Adrenal gland (tissue), 5 donors: ENCODE measurements around the gene FLNA.

Experiments used
- POLR2A ChIP-seq, 2 donors: fragments of 450-650 bp; IDR thresholded peaks; one replicate each; pipeline ENCODE4 v1.6.1; 2017; ENCODE audit warnings: antibody characterized with exemption in 2 of 2, mild to moderate bottlenecking in 2 of 2, moderate library complexity in 1 of 2
- TF ChIP-seq, protein P1 (sequence below), 6 experiments: fragments of 450-650 bp in 4 of 6; fragments of 200-600 bp in 2 of 6; sonication (generic) in 1 of 6; IDR thresholded peaks; 1 replicate in 5 of 6; 2 replicates in 1 of 6; pipeline versions ENCODE4 v1.5.1 to v1.8.0; 2016 to 2021; ENCODE audit warnings: antibody characterized with exemption in 6 of 6, mild to moderate bottlenecking in 2 of 6, moderate library complexity in 1 of 6
- donor health status: DM: no; HTN: no; CAD: no.

DNA sequence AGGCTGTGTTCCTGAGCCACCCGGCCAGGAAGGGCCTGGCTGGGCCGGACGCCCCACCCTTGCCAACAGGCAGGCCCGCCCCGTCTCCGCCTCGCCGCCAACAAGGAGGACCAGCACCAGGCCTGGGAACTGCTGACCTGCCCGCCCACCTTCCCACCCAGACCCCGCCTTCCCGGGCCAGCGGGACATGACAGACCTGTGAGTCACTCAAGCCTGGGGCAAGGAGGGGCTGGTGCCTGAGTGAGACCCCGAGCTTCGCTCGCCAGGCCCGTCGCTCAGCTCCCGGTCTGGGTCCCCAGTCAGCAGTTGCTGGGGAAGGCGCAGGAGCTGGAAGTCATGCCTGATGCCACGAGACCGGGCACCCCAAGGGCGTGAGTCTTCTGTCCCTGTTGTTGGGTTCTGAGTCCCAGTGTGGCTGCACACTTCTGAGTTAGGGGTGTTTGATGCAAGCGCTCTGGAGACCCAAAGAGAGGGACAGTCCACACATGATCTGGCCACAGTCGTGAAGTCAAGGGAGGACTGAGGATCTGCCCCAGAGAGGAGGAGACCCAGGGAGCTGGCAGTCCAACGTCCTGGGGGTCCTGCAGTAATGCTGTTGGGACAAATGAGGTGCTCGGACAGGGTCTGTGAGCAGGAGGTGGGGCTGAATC lies 34.9 kb upstream of the FLNA start, which contains the start of gene DNASE1L1:
- TF ChIP-seq POLR2A (IDR thresholded peaks at IDR 0.05) = peak in 1 of 2 donors; percentile 21
- TF ChIP-seq, protein P1, sequence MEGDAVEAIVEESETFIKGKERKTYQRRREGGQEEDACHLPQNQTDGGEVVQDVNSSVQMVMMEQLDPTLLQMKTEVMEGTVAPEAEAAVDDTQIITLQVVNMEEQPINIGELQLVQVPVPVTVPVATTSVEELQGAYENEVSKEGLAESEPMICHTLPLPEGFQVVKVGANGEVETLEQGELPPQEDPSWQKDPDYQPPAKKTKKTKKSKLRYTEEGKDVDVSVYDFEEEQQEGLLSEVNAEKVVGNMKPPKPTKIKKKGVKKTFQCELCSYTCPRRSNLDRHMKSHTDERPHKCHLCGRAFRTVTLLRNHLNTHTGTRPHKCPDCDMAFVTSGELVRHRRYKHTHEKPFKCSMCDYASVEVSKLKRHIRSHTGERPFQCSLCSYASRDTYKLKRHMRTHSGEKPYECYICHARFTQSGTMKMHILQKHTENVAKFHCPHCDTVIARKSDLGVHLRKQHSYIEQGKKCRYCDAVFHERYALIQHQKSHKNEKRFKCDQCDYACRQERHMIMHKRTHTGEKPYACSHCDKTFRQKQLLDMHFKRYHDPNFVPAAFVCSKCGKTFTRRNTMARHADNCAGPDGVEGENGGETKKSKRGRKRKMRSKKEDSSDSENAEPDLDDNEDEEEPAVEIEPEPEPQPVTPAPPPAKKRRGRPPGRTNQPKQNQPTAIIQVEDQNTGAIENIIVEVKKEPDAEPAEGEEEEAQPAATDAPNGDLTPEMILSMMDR (IDR thresholded peaks at IDR 0.05) = no peak
